Stimulated activated CD8-positive, alpha-beta memory T cell treated with anti-CD3 and anti-CD28 coated beads, Interleukin-12 subunit alpha, Interleukin-12 subunit beta, amount 100 ng/mL, for 1 hour (primary cell): ENCODE data around the gene TSEN54.

Experiments used
- DNase-seq: peaks from one replicate; pipeline ENCODE4 v3.0.0-alpha.2; 2020; ENCODE audit warnings: low read depth

TSEN54 gene

GRCh38 chr17:75544250-75544649 lies 27.9 kb downstream of the TSEN54 start:
- no peak for DNase-seq

- no peak for DNase-seq
Observed at GRCh38 chr17:75546181-75546580, 29.9 kb downstream of the TSEN54 start.

DNA sequence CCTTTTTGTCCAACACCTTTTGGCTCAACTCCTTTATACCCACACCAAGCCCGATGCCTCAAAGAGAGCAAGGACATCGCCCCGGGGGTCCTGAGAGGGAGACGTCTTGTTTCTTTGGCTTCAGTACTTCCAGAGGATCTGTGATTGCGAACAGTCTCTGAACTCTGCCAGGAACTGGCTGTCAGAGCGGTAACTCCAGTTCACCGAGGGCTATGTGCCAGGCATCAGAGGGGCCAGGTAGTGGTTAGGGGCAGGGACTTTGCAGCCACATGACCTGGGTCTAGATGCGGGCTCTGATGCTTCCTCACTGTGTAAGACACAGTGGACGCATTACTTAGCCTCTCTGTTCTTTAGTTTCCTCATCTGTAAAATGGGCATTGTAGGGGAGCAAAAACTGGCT lies 30.8 kb downstream of the TSEN54 start:
- no peak for DNase-seq

- no peak for DNase-seq
Observed at GRCh38 chr17:75548813-75549212, 32.5 kb downstream of the TSEN54 start.

- no peak for DNase-seq
Observed at GRCh38 chr17:75549246-75550138, 33.2 kb downstream of the TSEN54 start.

DNA sequence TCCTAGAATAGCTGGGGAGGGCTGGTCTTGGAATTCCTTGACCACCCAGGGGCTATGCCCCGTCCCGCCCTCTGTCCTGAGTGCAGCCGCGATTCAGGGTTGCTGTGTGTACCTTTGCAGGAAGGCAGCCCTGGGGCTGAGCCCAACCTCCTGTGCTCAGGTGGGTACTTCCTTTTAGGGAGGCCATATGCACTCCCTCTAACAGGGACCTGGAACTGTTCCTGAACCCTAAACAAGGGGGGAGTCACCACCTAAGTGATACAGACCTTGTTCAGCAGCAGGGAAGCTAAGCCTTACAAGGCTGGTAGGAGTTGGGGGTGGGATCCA lies 33.8 kb downstream of the TSEN54 start:
- DNase-seq, result no peak

DNA sequence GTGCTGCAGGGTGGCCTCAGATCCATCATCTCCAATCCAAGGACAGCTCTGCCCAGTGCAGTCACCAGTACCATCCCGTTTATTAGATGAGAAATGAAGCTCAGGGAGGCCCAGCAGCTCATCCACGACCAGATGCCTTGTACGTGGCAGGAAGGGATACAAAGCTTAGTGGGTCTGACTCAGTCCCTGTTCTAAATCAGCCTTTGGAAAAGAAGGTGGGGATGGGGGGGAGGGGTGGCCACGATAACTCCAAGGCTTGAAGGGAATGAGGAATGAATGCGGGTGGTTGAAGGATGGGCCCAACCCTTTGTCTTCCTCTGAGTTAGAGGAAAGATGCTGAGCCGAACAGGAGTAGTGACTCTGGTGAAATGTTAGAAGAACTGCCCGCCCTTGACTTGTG lies 34.9 kb downstream of the TSEN54 start:
- DNase-seq, result no peak

GRCh38 chr17:75552425-75553294 lies 36.3 kb downstream of the TSEN54 start:
- DNase-seq, result no peak

- no peak for DNase-seq
Observed at GRCh38 chr17:75553295-75554110, 37.2 kb downstream of the TSEN54 start.

GRCh38 chr17:75555679-75556153 lies 39.4 kb downstream of the TSEN54 start:
- no peak for DNase-seq

DNA sequence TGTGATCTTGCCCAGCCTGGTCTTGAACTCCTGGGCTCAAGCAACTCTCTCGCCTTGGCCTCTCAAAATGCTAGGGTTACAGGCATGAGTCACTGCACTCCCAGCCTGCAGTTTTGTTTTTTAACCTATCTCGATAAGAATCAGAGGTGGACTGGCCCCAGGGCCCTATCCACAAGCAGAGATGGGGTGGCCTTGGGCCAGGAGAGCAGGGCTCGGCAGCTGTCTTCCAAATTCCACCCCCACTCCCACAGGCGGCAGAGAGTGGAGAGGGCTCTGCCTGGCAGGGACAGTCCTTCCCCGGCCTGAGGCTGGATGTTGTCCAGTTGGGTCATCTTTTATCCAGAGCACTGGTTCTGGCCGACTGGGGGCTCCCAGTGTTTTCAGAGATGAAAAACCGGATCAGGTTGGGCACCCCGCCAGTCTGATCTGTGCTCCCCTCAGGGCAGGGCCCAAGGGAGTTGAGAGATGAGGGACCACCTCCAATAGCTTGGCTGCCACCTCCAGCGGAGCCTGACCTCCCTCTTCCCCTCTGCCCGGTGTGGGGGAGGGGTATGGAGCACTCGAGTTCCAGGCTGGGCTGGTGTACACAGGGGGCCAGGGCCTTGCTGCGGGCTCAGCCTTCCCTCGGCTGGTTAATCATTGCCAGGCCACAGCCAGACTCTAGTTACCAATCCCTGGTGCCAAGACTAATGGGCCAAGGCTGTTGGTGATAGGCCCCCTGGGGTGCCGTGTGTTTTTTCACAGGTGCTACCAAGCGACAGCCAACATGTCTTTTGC lies 40.9 kb downstream of the TSEN54 start:
- DNase-seq, result no peak

DNA sequence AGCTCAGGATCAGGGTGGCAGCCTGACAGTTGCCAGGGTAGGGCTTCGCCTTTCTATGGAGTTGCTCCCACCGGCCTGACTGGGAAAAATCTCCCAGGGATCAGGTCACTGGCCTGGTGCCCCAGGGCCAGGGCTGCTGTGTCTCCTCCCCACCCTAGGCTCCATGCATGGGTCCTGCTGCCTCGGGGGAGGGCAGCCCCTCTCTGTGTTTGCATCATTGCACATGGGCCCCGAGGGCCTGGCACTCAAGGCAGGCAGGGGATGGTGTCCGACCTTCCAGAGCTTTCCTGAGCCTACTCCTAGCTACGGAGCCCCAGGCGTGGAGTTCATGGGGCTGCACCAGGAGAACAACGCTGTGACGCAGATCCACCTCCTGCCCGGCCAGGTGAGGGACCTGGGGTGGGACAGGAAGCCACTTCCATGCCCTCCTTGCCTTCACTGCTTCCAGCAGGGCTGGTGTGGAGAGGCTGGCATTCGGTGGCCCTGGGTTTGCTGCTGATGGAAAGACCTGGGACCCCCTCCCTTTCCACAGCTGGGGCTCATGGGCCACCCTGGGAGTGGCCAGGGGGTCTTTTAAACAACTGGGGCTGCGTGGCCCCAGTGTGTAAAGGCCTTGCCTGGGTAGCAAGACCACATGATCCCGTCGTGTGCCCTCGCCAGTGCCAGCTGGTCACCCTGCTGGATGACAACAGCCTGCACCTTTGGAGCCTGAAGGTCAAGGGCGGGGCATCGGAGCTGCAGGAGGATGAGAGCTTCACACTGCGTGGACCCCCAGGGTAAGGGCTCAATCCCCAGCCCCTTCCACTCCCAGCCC lies 41.7 kb downstream of the TSEN54 start:
- no peak for DNase-seq

DNA sequence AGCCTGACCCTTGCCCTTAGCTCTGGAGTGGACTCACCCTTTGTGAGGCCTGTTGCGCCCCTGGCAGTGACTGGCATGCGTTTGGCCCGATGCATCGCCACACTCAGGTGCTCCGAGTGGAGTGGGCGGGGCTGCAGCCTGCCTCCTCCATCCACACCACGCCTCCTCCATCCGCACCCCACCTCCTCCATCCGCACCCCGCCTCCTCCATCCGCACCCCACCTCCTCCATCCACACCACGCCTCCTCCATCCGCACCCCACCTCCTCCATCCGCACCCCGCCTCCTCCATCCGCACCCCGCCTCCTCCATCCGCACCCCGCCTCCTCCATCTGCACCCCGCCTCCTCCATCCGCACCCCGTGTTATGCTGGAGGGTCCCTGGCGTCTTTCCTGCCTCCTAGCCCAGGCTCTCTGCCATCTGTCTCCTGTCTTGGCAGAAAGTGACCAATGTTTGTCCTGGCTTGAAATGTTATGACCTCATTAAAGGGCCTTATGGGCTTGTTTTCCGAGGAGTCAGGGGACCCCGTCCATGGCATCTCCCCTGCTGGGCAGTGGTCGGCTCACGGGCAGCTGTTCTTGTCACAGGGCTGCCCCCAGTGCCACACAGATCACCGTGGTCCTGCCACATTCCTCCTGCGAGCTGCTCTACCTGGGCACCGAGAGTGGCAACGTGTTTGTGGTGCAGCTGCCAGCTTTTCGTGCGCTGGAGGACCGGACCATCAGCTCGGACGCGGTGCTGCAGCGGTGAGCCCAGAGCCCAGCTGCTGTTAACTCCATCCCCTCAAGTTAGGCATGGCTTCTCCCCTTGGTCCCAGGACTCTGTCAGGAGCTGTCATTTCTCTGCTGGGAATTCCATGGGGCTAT lies 42.6 kb downstream of the TSEN54 start:
- no peak for DNase-seq

- DNase-seq, result no peak
Observed at GRCh38 chr17:75559958-75560533, 43.7 kb downstream of the TSEN54 start.

GRCh38 chr17:75561927-75562603 lies 45.7 kb downstream of the TSEN54 start:
- DNase-seq, result no peak

GRCh38 chr17:75563063-75563758 lies 46.9 kb downstream of the TSEN54 start:
- no peak for DNase-seq

GRCh38 chr17:75564195-75564594 lies 47.9 kb downstream of the TSEN54 start:
- DNase-seq, result no peak

DNA sequence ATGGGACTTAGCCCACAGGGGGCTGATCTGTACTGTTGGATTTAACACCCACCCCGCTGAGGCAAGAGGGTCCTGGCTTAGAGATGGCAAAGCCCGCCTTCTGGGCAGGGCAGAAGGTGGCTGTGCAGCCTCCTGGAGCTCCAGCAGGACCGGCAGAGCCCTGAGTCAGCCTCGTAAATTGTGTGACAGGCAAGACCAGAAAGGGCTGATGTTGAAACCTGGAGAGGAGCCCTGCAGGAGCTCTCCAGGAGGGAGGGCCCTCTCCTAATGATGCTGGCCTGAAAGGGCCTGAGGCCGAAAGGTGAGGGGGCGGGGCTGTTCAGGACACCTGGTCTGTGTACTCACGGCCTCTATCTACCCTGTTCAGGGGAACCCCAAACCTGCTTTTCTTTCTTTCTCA lies 48.7 kb downstream of the TSEN54 start:
- no peak for DNase-seq
